Measurements from ENCODE around the gene ASF1A. TPM values are rescaled to one million over a fixed set of nuclear protein-coding genes. Genes with fewer than 3 reads are reported as not detected.
A peak's percentile ranks its signal among the peaks of the same experiment; 100 is the strongest.

ASF1A gene
- total RNA-seq, 1 experiment from 2014 or later: 69.6 TPM

- no peaks in the 10 kb centered on the region for H3K9me3 ChIP-seq (ENCODE audit: low read depth, low read length, poor library complexity, severe bottlenecking)
- DNase-seq (ENCODE audit: low spot score): peak; percentile 78
- H3K27me3 ChIP-seq (replicated peaks; ENCODE audit: insufficient read depth, low read depth, low read length, poor library complexity): no peaks in the 10 kb centered on the region
- TSS peak; percentile 57 for BruUV-seq (replicated peaks)
- H3K4me1 ChIP-seq (ENCODE audit: insufficient read depth, low read length, poor library complexity, severe bottlenecking): peaks cover 12% of the 10 kb centered on the region
- peak overlapping the region; percentile 81 for H3K4me3 ChIP-seq (ENCODE audit: low read depth, low read length, poor library complexity, severe bottlenecking)
- ChIA-PET POLR2A (ENCODE audit: low non-redundant PET) (no interaction called here), CTCF (no interaction called here)
- intact Hi-C loops (cut with micrococcal nuclease; ENCODE audit: unreplicated experiment): loop anchor here (5.0 kb wide), 1 partner anchor 241 kb away; the partner anchor contains the start of gene CEP85L
- peak overlapping the region; percentile 71 for H3K27ac ChIP-seq (ENCODE audit: low read depth, low read length, poor library complexity, severe bottlenecking)
- TF ChIP-seq CTCF (conservative IDR thresholded peaks at IDR 0.05; ENCODE audit: low read depth, low read length): no peak
- no peak for TF ChIP-seq EZH2 (IDR thresholded peaks at IDR 0.05; ENCODE audit: borderline replicate concordance, low read depth, low read length, poor library complexity, severe bottlenecking)
- H3K36me3 ChIP-seq (ENCODE audit: insufficient read depth, low read length, poor library complexity, severe bottlenecking): peaks cover 8% of the 10 kb centered on the region
Measured at GRCh38 chr6:118893064-118893806, 717 bp upstream of the ASF1A start.

- TF ChIP-seq EZH2 (IDR thresholded peaks at IDR 0.05; ENCODE audit: borderline replicate concordance, low read depth, low read length, poor library complexity, severe bottlenecking) (no peak), CTCF (conservative IDR thresholded peaks at IDR 0.05; ENCODE audit: low read depth, low read length) (no peak)
- POLR2A ChIA-PET (ENCODE audit: low non-redundant PET): interaction anchor here (0.5 kb wide), 1 partner anchor 21 kb away, joined by 6 read pairs; no protein-coding TSS in a partner anchor
- Histone ChIP-seq H3K9me3 (ENCODE audit: low read depth, low read length, poor library complexity, severe bottlenecking) (no peaks in the 10 kb centered on the region), H3K27me3 (replicated peaks; ENCODE audit: insufficient read depth, low read depth, low read length, poor library complexity) (no peaks in the 10 kb centered on the region), H3K4me3 (ENCODE audit: low read depth, low read length, poor library complexity, severe bottlenecking) (peak overlapping the region; percentile 81), H3K4me1 (ENCODE audit: insufficient read depth, low read length, poor library complexity, severe bottlenecking) (peaks cover 16% of the 10 kb centered on the region), H3K27ac (ENCODE audit: low read depth, low read length, poor library complexity, severe bottlenecking) (peak overlapping the region; percentile 95), H3K36me3 (ENCODE audit: insufficient read depth, low read length, poor library complexity, severe bottlenecking) (peaks cover 8% of the 10 kb centered on the region)
- intact Hi-C loops (cut with micrococcal nuclease; ENCODE audit: unreplicated experiment): loop anchor here (5.0 kb wide), 1 partner anchor 242 kb away; the partner anchor contains the start of gene CEP85L
- DNase-seq (ENCODE audit: low spot score): peak; percentile 68
- CTCF ChIA-PET: no interaction called here
- TSS peak; percentile 50 for BruUV-seq (replicated peaks)
Measured at GRCh38 chr6:118894425-118895260, 691 bp downstream of the ASF1A start.

GRCh38 chr6:118895261-118895560, 1.3 kb downstream of the ASF1A start:
- H3K4me3 ChIP-seq (ENCODE audit: low read depth, low read length, poor library complexity, severe bottlenecking): peak overlapping the region; percentile 81
- no peaks in the 10 kb centered on the region for H3K27me3 ChIP-seq (replicated peaks; ENCODE audit: insufficient read depth, low read depth, low read length, poor library complexity)
- H3K9me3 ChIP-seq (ENCODE audit: low read depth, low read length, poor library complexity, severe bottlenecking): no peaks in the 10 kb centered on the region
- no peak for TF ChIP-seq CTCF (conservative IDR thresholded peaks at IDR 0.05; ENCODE audit: low read depth, low read length)
- H3K27ac ChIP-seq (ENCODE audit: low read depth, low read length, poor library complexity, severe bottlenecking): peak overlapping the region; percentile 95
- BruUV-seq (replicated peaks): no TSS peak
- intact Hi-C loops (cut with micrococcal nuclease; ENCODE audit: unreplicated experiment): no loop called here
- POLR2A ChIA-PET (ENCODE audit: low non-redundant PET): no interaction called here
- CTCF ChIA-PET: no interaction called here
- peaks cover 8% of the 10 kb centered on the region for H3K36me3 ChIP-seq (ENCODE audit: insufficient read depth, low read length, poor library complexity, severe bottlenecking)
- peaks cover 22% of the 10 kb centered on the region for H3K4me1 ChIP-seq (ENCODE audit: insufficient read depth, low read length, poor library complexity, severe bottlenecking)
- DNase-seq (ENCODE audit: low spot score): no peak
